OCI-LY3 (cell line): ENCODE data around the gene PIP5K1B.

Source experiments
- EZH2phosphoT487 ChIP-seq: fragments of 200-600 bp; shearing (Covaris generic); IDR thresholded peaks from 2 replicates; pipeline ENCODE4 v1.6.1; 2018; ENCODE audit warnings: antibody characterized with exemption, mixed run types, low read depth
- TF ChIP-seq, protein P1 (sequence below): fragments of 200-600, 300-600 bp; sonication (generic); IDR thresholded peaks from 2 replicates; pipeline ENCODE4 v1.5.1; 2014; ENCODE audit warnings: antibody characterized with exemption, low read length, low read depth

DNA sequence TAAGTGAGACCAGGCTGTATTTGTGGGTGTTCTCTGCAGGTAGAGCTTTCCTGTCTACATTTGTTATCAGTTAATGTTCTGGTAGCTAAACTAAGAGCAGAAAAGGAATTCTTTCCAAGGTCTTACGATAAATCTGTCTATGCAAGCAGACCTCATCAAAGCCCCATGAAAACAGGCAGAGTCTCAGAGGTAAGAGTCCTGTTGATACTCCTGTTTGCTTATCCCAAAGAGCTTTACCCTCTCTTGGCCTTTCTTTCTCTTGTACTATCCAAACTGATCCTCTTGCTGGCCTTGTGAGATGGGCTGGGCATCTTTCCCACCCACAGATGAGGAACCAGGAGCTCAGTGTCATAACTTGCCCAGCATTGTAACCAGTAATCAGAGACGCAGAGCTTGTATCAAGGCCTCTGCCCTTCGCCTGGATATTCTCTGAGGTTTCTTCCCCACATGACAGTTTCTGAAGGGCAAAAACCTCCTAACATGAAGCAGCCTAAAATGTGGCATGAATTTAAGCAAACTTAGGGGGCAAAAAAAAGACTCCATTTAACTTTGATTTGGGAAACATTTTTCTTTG lies 275.4 kb downstream of the PIP5K1B start:
- TF ChIP-seq, protein P1, sequence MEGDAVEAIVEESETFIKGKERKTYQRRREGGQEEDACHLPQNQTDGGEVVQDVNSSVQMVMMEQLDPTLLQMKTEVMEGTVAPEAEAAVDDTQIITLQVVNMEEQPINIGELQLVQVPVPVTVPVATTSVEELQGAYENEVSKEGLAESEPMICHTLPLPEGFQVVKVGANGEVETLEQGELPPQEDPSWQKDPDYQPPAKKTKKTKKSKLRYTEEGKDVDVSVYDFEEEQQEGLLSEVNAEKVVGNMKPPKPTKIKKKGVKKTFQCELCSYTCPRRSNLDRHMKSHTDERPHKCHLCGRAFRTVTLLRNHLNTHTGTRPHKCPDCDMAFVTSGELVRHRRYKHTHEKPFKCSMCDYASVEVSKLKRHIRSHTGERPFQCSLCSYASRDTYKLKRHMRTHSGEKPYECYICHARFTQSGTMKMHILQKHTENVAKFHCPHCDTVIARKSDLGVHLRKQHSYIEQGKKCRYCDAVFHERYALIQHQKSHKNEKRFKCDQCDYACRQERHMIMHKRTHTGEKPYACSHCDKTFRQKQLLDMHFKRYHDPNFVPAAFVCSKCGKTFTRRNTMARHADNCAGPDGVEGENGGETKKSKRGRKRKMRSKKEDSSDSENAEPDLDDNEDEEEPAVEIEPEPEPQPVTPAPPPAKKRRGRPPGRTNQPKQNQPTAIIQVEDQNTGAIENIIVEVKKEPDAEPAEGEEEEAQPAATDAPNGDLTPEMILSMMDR = no peak
- TF ChIP-seq EZH2phosphoT487 = no peak
